Measurements from ENCODE around the gene WASHC3. TPM values are rescaled to one million over a fixed set of nuclear protein-coding genes. Genes with fewer than 3 reads are reported as not detected.

The WASHC3 gene
- total RNA-seq, result 100 to 1,000 TPM in 1 of 2 donors, 10 to 100 TPM in 1; 60.9 to 110 TPM

GRCh38 chr12:102061560-102062418, at the start of gene WASHC3:
Gene WASHC3 (minus strand): TSS chr12:102061991. CDS start chr12:102061962, 29 bp downstream.
- peak within 1 kb of the TSS; percentile 67 to 92 for H3K4me3 ChIP-seq
- no peaks in the 10 kb centered on the region for H3K36me3 ChIP-seq
- H3K9me3 ChIP-seq, result no peaks in the 10 kb centered on the region
- intact Hi-C loops (cut with DNase I), result loop anchor here (5.0 kb wide), 1 partner anchor 119 kb away; no protein-coding TSS in a partner anchor
- TF ChIP-seq POLR2AphosphoS5 (IDR thresholded peaks at IDR 0.05) (peak; percentile 98), CTCF (IDR thresholded peaks at IDR 0.05) (peak in 1 of 4 experiments; percentile 22), POLR2A (IDR thresholded peaks at IDR 0.05) (peak; percentile 73)
- H3K27ac ChIP-seq, result peak within 1 kb of the TSS; percentile 93 to 97
- WGBS, result 3% methylated on average over 44 of the region's 44 CpGs
- DNase-seq (ENCODE audit: low spot score), result peak; percentile 94
- no peaks in the 10 kb centered on the region for H3K27me3 ChIP-seq (replicated peaks; ENCODE audit: insufficient read depth)
- no peaks in the 10 kb centered on the region for H3K4me1 ChIP-seq (replicated peaks)

- Histone ChIP-seq H3K27ac (no peak overlapping the region), H3K9me3 (no peaks in the 10 kb centered on the region), H3K36me3 (no peaks in the 10 kb centered on the region), H3K27me3 (replicated peaks; ENCODE audit: insufficient read depth) (no peaks in the 10 kb centered on the region), H3K4me3 (no peak overlapping the region), H3K4me1 (replicated peaks) (no peaks in the 10 kb centered on the region)
- DNase-seq (ENCODE audit: low spot score), result no peak
- no peak for TF ChIP-seq POLR2AphosphoS5 (IDR thresholded peaks at IDR 0.05)
- TF ChIP-seq POLR2A (IDR thresholded peaks at IDR 0.05), result no peak
- no peak for TF ChIP-seq CTCF (IDR thresholded peaks at IDR 0.05)
- intact Hi-C loops (cut with DNase I), result no loop called here
These were observed 49.0 kb upstream of the WASHC3 start for GRCh38 chr12:102110782-102111181.

DNA sequence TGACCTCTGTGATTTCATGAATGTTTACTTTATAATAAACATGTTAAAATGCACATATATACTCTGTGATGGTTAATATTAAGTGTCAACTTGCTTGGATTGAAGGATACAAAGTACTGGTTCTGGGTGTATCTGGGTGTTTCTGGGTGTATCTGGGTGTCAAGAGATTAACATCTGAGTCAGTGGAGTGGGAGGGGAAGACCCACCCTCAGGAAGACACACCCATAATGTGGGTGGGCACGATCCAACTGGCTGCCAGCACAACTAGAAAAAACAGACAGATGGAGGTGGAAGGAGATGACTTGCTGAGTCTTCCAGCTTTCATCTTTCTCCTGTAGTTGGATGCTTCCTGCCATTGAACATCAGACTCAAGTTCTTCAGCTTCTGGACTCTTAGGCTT, 46.2 kb upstream of the WASHC3 start:
- no peaks in the 10 kb centered on the region for H3K4me1 ChIP-seq (replicated peaks)
- intact Hi-C loops (cut with DNase I), result no loop called here
- no peak for DNase-seq (ENCODE audit: low spot score)
- H3K9me3 ChIP-seq, result no peaks in the 10 kb centered on the region
- no peaks in the 10 kb centered on the region for H3K36me3 ChIP-seq
- peak overlapping the region in 1 of 2 donors; percentile 20 for H3K27ac ChIP-seq
- no peak overlapping the region for H3K4me3 ChIP-seq
- no peaks in the 10 kb centered on the region for H3K27me3 ChIP-seq (replicated peaks; ENCODE audit: insufficient read depth)
- TF ChIP-seq CTCF (IDR thresholded peaks at IDR 0.05), result no peak
- no peak for TF ChIP-seq POLR2AphosphoS5 (IDR thresholded peaks at IDR 0.05)
- no peak for TF ChIP-seq POLR2A (IDR thresholded peaks at IDR 0.05)
- WGBS, result 70% methylated on average over 1 of the region's 1 CpG

GRCh38 chr12:102106905-102107304, 45.1 kb upstream of the WASHC3 start:
- no peak overlapping the region for H3K4me3 ChIP-seq
- H3K36me3 ChIP-seq, result no peaks in the 10 kb centered on the region
- 99% methylated on average over 3 of the region's 3 CpGs for WGBS
- TF ChIP-seq POLR2A (IDR thresholded peaks at IDR 0.05) (no peak), CTCF (IDR thresholded peaks at IDR 0.05) (no peak), POLR2AphosphoS5 (IDR thresholded peaks at IDR 0.05) (no peak)
- H3K27me3 ChIP-seq (replicated peaks; ENCODE audit: insufficient read depth), result no peaks in the 10 kb centered on the region
- no peaks in the 10 kb centered on the region for H3K4me1 ChIP-seq (replicated peaks)
- H3K9me3 ChIP-seq, result no peaks in the 10 kb centered on the region
- DNase-seq (ENCODE audit: low spot score), result no peak
- intact Hi-C loops (cut with DNase I), result no loop called here
- no peak overlapping the region for H3K27ac ChIP-seq

GRCh38 chr12:102096855-102097254, 35.1 kb upstream of the WASHC3 start:
- TF ChIP-seq CTCF (IDR thresholded peaks at IDR 0.05) (no peak), POLR2AphosphoS5 (IDR thresholded peaks at IDR 0.05) (no peak), POLR2A (IDR thresholded peaks at IDR 0.05) (no peak)
- no peak for DNase-seq (ENCODE audit: low spot score)
- Histone ChIP-seq H3K36me3 (no peaks in the 10 kb centered on the region), H3K4me1 (replicated peaks) (peaks cover 3% of the 10 kb centered on the region), H3K9me3 (no peaks in the 10 kb centered on the region), H3K4me3 (no peak overlapping the region), H3K27ac (no peak overlapping the region), H3K27me3 (replicated peaks; ENCODE audit: insufficient read depth) (no peaks in the 10 kb centered on the region)
- 84% methylated on average over 3 of the region's 3 CpGs for WGBS
- intact Hi-C loops (cut with DNase I), result no loop called here

Data from prostate gland (tissue), 2 donors.